ENCODE results near the gene MYBBP1A.
A peak's percentile ranks its signal among the peaks of the same experiment; 100 is the strongest.

Gene MYBBP1A

GRCh38 chr17:4523946-4524345, 31.2 kb downstream of the MYBBP1A start:
- DNase-seq (ENCODE audit: low read depth, low spot score), result no peak
- no peak overlapping the region for H3K27ac ChIP-seq

- H3K27ac ChIP-seq, result no peak overlapping the region
- DNase-seq (ENCODE audit: low read depth, low spot score), result no peak
Measured at GRCh38 chr17:4522661-4523060, 32.5 kb downstream of the MYBBP1A start.

GRCh38 chr17:4520894-4521600, 34.1 kb downstream of the MYBBP1A start:
- peak; percentile 64 for DNase-seq (ENCODE audit: low read depth, low spot score)
- H3K27ac ChIP-seq, result peak overlapping the region; percentile 90

- H3K27ac ChIP-seq, result peak overlapping the region; percentile 90
- no peak for DNase-seq (ENCODE audit: low read depth, low spot score)
Measured at GRCh38 chr17:4520060-4520893, 34.9 kb downstream of the MYBBP1A start.

GRCh38 chr17:4519361-4519788, 35.8 kb downstream of the MYBBP1A start:
- DNase-seq (ENCODE audit: low read depth, low spot score), result no peak
- H3K27ac ChIP-seq, result no peak overlapping the region

- no peak overlapping the region for H3K27ac ChIP-seq
- DNase-seq (ENCODE audit: low read depth, low spot score), result no peak
Measured at GRCh38 chr17:4518901-4519300, 36.3 kb downstream of the MYBBP1A start.

GRCh38 chr17:4516735-4517134, 38.4 kb downstream of the MYBBP1A start:
- DNase-seq (ENCODE audit: low read depth, low spot score), result no peak
- no peak overlapping the region for H3K27ac ChIP-seq

- no peak for DNase-seq (ENCODE audit: low read depth, low spot score)
- H3K27ac ChIP-seq, result no peak overlapping the region
Measured at GRCh38 chr17:4515501-4515900, 39.7 kb downstream of the MYBBP1A start.

- no peak for DNase-seq (ENCODE audit: low read depth, low spot score)
- peak overlapping the region; percentile 5 for H3K27ac ChIP-seq
Measured at GRCh38 chr17:4514779-4515178, 40.4 kb downstream of the MYBBP1A start.

- peak overlapping the region; percentile 5 for H3K27ac ChIP-seq
Measured at GRCh38 chr17:4514206-4514605, 41.0 kb downstream of the MYBBP1A start.

GRCh38 chr17:4513113-4514032, 41.8 kb downstream of the MYBBP1A start:
- no peak for DNase-seq (ENCODE audit: low read depth, low spot score)
- H3K27ac ChIP-seq, result peak overlapping the region; percentile 5

More at GRCh38 chr17:4514206-4514605, 41.0 kb downstream of the MYBBP1A start:
- DNase-seq (ENCODE audit: low read depth, low spot score), result no peak

GRCh38 chr17:4512156-4513112, 42.8 kb downstream of the MYBBP1A start:
- no peak overlapping the region for H3K27ac ChIP-seq
- DNase-seq (ENCODE audit: low read depth, low spot score), result no peak

- H3K27ac ChIP-seq, result no peak overlapping the region
- no peak for DNase-seq (ENCODE audit: low read depth, low spot score)
Measured at GRCh38 chr17:4511199-4511932, 43.8 kb downstream of the MYBBP1A start.

- H3K27ac ChIP-seq, result no peak overlapping the region
- DNase-seq (ENCODE audit: low read depth, low spot score), result no peak
Measured at GRCh38 chr17:4510618-4510941, 44.6 kb downstream of the MYBBP1A start.

GRCh38 chr17:4509923-4510617, 45.1 kb downstream of the MYBBP1A start:
- DNase-seq (ENCODE audit: low read depth, low spot score), result no peak
- H3K27ac ChIP-seq, result no peak overlapping the region

GRCh38 chr17:4509401-4509800, 45.8 kb downstream of the MYBBP1A start:
- H3K27ac ChIP-seq, result no peak overlapping the region
- DNase-seq (ENCODE audit: low read depth, low spot score), result no peak

GRCh38 chr17:4508207-4508606, 47.0 kb downstream of the MYBBP1A start:
- no peak for DNase-seq (ENCODE audit: low read depth, low spot score)
- no peak overlapping the region for H3K27ac ChIP-seq

Data from epithelial cell of prostate (primary cell).